ENCODE measurements around the gene SLFNL1.

DNA sequence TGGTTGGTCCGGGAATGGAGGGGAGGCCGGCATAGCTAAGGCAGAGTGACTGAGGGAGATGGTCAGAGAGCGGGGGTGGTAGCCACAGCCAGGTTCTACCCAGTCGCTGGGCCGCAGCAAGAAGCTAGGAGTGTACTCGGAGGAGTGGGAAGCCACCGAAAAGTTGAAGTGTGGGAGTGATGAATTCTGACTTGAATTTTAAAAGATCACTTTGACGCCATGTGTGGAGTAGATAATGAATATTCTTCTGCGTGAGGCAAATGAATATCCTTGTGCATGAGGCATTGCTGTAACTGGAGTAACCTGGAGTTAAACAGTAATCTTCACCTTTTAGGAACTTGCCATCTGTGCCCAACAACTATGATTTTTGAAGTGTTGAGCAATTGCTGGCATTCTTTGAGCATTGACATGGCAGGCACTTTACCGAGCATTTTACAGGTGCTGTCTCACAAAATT, 35.2 kb downstream of the SLFNL1 start:
- TF ChIP-seq, protein P1, sequence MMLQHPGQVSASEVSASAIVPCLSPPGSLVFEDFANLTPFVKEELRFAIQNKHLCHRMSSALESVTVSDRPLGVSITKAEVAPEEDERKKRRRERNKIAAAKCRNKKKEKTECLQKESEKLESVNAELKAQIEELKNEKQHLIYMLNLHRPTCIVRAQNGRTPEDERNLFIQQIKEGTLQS (IDR thresholded peaks at IDR 0.05): no peak
- TF ChIP-seq HNF4G (IDR thresholded peaks at IDR 0.05) (no peak), TAF1 (conservative IDR thresholded peaks at IDR 0.05) (no peak), RAD21 (IDR thresholded peaks at IDR 0.05) (peak in 1 of 2 donors; percentile 28), NR2F2 (IDR thresholded peaks at IDR 0.05) (no peak), EGR1 (IDR thresholded peaks at IDR 0.05; ENCODE audit: low read depth in 2 of 2) (no peak), RXRA (IDR thresholded peaks at IDR 0.05) (peak; percentile 69 to 79)
- TF ChIP-seq, protein P2, sequence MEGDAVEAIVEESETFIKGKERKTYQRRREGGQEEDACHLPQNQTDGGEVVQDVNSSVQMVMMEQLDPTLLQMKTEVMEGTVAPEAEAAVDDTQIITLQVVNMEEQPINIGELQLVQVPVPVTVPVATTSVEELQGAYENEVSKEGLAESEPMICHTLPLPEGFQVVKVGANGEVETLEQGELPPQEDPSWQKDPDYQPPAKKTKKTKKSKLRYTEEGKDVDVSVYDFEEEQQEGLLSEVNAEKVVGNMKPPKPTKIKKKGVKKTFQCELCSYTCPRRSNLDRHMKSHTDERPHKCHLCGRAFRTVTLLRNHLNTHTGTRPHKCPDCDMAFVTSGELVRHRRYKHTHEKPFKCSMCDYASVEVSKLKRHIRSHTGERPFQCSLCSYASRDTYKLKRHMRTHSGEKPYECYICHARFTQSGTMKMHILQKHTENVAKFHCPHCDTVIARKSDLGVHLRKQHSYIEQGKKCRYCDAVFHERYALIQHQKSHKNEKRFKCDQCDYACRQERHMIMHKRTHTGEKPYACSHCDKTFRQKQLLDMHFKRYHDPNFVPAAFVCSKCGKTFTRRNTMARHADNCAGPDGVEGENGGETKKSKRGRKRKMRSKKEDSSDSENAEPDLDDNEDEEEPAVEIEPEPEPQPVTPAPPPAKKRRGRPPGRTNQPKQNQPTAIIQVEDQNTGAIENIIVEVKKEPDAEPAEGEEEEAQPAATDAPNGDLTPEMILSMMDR (IDR thresholded peaks at IDR 0.05; ENCODE audit: low read depth, low read length, missing input control): no peak
- TF ChIP-seq, protein P3, sequence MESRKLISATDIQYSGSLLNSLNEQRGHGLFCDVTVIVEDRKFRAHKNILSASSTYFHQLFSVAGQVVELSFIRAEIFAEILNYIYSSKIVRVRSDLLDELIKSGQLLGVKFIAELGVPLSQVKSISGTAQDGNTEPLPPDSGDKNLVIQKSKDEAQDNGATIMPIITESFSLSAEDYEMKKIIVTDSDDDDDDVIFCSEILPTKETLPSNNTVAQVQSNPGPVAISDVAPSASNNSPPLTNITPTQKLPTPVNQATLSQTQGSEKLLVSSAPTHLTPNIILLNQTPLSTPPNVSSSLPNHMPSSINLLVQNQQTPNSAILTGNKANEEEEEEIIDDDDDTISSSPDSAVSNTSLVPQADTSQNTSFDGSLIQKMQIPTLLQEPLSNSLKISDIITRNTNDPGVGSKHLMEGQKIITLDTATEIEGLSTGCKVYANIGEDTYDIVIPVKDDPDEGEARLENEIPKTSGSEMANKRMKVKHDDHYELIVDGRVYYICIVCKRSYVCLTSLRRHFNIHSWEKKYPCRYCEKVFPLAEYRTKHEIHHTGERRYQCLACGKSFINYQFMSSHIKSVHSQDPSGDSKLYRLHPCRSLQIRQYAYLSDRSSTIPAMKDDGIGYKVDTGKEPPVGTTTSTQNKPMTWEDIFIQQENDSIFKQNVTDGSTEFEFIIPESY (IDR thresholded peaks at IDR 0.05): no peak
- TF ChIP-seq, protein P4, sequence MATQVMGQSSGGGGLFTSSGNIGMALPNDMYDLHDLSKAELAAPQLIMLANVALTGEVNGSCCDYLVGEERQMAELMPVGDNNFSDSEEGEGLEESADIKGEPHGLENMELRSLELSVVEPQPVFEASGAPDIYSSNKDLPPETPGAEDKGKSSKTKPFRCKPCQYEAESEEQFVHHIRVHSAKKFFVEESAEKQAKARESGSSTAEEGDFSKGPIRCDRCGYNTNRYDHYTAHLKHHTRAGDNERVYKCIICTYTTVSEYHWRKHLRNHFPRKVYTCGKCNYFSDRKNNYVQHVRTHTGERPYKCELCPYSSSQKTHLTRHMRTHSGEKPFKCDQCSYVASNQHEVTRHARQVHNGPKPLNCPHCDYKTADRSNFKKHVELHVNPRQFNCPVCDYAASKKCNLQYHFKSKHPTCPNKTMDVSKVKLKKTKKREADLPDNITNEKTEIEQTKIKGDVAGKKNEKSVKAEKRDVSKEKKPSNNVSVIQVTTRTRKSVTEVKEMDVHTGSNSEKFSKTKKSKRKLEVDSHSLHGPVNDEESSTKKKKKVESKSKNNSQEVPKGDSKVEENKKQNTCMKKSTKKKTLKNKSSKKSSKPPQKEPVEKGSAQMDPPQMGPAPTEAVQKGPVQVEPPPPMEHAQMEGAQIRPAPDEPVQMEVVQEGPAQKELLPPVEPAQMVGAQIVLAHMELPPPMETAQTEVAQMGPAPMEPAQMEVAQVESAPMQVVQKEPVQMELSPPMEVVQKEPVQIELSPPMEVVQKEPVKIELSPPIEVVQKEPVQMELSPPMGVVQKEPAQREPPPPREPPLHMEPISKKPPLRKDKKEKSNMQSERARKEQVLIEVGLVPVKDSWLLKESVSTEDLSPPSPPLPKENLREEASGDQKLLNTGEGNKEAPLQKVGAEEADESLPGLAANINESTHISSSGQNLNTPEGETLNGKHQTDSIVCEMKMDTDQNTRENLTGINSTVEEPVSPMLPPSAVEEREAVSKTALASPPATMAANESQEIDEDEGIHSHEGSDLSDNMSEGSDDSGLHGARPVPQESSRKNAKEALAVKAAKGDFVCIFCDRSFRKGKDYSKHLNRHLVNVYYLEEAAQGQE (IDR thresholded peaks at IDR 0.05): no peak
